A204.1 (cell line): ENCODE results near the gene SUPT3H.

Source experiments
- FAIRE-seq: peaks from 2 replicates; lab custom pipeline; 2012; peaks lifted over from hg19 to GRCh38; lab: Jason Lieb, UNC

The SUPT3H gene

GRCh38 chr6:45377554-45378333 is at the start of gene SUPT3H:
TSS of gene SUPT3H (minus strand) at chr6:45377934.
- no peak for FAIRE-seq

- no peak for FAIRE-seq
These were observed 48.5 kb upstream of the SUPT3H start for GRCh38 chr6:45426251-45426650.

DNA sequence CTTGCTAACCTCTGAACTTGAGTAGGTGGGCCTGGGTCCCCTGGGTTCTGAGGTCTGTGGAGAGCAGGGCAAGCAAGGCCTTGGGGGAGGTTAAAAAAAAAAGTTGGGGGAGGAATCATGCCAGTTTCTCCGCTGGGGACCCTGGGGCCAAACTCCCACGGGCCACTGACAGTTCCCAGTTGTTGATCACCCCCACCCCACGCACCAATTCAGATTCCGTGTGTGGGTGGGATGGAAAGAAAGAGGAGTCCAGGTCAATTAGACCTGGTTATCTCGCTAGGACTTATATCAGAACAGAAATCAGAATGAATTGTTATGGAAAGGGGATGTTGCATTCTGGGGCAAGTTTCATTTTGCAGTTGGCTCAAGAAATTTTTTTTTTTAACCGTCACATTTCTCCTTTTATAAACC is 46.7 kb upstream of the SUPT3H start:
- no peak for FAIRE-seq

DNA sequence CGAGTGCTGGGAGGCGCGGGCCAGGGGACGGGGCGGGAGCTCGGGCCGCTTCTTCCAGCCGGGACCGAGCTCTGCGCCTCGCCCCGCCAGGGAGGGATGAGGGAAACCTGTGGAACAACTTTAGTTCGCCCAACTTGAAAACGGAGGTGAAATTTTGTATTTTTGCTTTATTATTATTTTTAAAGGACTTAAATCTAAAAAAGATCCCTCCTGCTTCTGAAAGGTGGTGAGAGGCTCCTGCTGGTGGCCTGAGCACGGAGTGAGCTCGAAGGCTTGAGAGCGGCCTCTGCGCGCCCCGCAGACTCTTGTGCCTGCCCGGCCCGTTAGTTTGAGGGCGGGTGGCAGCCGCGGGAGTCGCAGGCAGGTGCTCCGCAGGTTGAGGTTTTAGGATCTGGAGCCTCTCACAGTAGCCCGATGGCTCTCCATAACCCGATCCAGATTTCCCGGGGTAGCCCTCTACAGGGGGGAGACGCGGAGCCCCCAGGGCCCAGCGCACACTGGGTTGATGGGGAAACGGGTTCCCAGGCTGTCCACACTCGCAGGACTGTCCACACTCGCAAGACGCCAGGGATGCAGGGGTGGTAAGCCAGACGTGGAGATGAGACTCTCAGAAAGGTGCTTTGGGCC is 46.2 kb upstream of the SUPT3H start:
- FAIRE-seq, result no peak

DNA sequence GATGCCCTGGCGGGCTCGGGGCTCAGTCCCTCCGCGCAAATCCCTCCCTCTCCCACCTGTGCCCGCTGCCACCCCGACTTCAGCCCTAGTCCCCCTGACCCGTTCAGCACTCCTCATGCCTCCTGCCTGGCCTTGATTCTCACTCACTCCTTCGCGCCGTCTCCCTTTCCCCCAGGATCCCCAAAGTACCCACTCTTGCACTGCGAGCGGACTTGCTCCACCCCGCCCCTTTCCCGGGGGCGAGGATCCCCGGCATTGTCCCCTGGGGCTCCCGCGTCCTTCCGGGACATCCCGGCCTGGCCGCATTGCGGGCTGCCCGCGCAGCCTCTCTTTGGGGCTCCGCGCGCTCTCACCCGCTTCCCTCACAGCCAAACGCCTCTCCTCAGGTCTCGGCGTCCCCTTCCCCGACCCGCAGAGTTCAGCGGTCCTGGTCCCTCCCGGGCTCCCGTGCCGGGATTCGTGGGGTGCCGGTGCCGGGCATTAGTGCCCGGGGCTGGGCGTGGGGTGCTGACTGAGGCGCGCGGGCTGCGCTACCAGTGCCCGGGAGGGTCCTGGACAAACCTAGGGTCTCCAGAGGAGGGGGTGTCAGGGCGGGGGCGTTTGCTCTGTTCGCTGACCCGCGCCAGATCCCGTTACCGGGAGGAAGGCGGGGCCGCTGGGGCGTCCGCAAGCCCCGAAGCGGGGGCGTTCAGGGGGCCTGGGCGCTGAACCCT is 45.5 kb upstream of the SUPT3H start:
- no peak for FAIRE-seq

DNA sequence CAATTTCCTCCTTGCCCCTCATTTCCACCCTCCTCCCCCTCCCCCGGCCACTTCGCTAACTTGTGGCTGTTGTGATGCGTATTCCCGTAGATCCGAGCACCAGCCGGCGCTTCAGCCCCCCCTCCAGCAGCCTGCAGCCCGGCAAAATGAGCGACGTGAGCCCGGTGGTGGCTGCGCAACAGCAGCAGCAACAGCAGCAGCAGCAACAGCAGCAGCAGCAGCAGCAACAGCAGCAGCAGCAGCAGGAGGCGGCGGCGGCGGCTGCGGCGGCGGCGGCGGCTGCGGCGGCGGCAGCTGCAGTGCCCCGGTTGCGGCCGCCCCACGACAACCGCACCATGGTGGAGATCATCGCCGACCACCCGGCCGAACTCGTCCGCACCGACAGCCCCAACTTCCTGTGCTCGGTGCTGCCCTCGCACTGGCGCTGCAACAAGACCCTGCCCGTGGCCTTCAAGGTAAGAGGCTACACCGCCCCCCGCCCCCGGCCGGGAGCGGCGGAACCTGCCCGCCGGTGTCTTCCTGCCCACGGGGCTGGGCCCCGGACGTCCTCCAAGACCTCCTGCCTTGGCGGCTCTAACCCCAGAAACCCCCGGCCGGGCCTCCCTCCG is 44.9 kb upstream of the SUPT3H start:
- no peak for FAIRE-seq

DNA sequence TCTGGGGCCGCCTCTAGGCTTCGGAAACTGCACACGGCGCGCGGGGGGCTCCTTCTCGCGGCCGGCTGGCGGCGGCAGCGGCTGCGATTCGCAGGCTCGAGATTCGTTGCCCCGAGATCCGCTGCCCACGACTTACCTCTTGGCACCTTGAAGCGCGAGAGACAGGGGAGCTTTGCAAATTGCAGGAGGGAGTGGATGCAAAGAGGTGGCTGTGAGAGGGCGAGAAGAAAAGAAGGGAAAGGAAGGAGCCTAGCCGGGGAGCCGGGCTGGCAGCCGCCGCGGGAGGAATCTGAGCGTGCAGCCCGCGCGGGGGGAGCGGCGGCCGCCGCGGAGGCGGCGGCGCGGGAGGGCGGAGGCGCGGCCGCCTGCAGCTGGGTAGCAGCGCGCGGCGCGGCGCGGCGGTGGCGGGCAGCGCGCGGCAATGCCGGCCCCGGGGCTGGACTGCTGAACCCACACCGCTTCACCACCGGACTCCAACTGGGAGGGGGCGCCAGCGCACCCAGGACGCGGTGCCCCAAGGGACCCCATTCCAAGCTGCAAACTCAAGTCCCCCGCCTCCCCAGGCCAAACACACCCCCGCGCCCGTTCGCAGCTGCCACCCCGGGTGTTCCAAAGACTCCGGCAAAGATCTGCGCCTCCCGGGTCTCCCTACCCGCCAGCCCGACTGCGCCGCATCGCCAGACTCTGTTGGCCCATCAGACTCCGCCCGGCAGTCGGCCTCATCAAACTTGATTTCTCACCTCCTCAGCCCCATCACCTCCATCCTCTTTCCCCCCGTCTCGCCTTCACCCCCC is 44.2 kb upstream of the SUPT3H start:
- FAIRE-seq, result no peak

DNA sequence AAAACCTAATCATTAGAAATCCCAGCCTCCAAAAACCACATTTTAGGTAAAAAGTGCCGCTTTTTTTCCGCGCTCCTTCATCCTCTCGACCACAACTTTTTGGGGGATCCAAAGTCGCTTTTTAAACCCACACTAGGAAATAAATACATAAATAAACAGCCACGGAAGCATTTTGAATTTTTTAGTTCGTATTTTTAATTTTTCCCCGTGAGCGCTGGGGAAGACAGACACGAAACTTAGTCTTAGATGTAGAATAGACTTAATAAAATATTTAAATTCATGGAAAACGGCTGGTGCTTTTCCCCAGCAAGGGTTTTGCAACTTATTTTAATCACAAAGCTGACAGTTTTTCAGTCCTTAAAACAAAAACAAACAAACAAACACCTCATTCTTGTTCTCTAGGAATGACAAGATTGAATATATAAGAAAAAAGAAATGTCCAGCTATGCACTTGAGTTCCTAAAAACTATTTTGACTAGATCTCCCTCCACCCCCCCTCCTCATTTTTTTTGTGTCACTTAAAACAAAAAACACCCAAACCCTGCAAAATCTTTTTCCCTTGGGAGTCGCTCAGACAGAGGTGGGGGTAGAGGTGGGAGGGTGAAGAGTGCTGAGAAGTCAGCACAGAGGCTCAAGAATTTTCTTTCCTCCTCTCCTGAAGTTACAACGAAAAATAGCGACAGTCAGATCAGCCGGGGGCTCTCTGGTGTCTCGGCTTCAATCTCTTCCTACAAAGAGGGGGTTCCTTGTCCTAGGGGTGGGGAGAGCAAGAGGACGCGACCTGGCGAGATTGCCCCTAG is 43.4 kb upstream of the SUPT3H start:
- FAIRE-seq, result no peak

- no peak for FAIRE-seq
These were observed 42.6 kb upstream of the SUPT3H start for GRCh38 chr6:45420083-45420908.

DNA sequence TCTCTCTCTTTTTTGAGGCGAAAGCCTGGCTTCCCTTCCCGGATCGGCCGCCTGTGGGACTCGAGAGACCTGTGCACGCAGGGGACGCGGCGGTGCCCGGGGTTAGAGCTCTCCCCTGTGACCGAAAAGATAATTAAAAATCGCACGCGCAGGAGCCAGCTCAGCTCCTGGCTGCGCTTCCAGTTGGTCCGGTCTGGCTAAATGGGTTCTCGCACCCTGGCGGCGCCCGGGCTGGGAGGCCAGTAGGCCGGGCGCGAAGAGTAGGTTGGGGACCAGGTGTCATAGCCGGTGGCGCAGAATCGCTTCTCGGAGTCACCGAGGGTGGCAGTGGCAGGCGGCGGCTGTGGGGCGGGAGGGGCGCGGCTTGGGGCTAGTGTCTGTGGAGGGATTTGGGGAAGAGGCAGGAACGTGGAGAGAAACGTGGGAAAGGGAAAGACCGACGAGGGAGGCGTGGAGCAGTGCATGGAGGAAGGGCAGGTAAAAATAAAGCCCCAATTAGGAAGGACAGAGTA is 41.9 kb upstream of the SUPT3H start:
- FAIRE-seq, result no peak

GRCh38 chr6:45417436-45417835 is 39.7 kb upstream of the SUPT3H start:
- FAIRE-seq, result no peak

- FAIRE-seq, result no peak
These were observed 39.0 kb upstream of the SUPT3H start for GRCh38 chr6:45416700-45417099.

DNA sequence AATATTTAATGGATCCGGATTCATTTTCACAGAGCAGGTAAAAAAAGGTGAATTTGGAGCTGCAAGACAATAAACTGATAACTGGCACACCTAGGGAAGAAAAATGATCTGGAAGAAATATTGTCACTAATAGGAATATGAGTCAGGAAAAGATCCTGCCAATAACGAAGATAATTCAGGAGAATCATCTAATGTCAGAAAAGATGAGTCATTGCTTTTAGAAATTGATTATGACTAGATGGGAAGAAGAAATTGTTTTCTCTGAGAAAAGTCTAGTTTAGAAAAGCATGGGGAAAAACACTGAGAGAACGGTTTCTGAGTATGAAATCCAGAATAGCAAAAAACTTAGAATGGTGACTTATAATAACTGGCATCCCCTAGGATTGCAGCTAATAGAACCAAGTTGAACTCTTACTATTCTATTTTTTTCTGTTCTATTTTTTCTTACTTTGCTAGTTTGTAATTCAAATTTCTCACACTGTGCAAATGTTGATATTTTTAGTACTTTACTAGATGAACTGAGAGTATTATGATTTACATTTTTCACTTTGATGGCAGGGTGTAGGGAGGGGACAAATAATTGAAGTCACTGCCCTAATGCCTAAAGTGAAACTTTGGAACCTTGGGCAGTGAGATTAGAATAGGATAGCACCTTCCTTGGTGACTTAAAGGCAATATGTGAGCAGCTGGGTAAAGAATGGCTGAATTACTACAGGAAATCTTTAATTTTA is 38.2 kb upstream of the SUPT3H start:
- no peak for FAIRE-seq

DNA sequence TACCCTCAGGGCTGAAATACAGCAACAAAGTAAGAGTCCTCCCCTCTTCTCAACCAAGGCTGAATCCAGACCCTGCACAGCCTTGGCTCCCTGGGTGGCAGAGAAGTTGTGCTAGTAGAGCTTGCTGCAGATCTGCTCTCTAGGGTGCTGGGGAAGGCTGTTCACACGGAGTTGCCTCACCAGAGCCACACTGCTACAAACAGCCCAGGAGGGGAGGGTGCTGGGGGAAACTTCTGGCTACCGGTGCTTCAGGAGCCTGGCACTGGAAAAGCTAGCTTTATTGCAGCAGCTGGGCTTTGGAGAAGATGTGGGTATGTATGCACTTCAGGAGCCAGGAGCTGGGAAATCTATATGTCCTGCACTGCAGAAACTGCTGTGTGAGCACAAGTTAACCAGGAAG is 37.6 kb upstream of the SUPT3H start:
- FAIRE-seq, result no peak

- FAIRE-seq, result no peak
These were observed 34.2 kb upstream of the SUPT3H start for GRCh38 chr6:45411959-45412358.

- no peak for FAIRE-seq
These were observed 22.3 kb upstream of the SUPT3H start for GRCh38 chr6:45400021-45400420.

DNA sequence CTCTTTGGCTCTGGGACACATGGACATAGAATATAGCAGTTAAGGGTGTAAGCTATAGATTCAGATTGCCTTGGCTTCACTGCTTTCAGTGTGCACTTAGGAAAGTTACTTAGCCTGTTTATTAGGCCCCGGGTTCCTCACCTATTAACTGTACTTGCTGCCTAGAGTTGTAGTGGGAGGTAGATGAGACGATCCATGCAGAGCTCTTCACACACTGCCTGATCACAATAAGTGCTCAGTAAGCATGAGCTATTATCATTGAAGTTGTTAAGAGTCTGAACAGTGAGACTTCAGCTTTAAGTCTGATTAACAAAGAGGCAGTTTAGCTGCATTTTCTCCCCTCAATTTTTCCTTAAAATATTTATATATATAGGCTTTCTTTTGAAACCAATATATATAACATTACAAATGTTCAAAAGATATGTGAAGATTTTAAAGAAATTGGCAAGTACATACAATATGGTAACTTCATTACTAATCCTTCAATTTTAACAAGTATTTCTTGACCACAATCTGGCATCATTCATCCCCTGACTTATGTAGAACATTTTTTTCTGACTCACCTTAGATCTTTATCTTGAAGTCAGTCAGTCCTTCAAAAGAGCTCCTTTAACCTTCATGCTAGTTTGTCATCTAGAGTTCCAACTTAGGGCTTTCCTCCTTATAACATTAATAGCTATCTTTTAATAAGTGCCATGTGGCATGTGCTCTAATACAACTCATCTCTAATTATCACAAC is 20.5 kb upstream of the SUPT3H start:
- no peak for FAIRE-seq

GRCh38 chr6:45394586-45395095 is 16.9 kb upstream of the SUPT3H start:
- no peak for FAIRE-seq

DNA sequence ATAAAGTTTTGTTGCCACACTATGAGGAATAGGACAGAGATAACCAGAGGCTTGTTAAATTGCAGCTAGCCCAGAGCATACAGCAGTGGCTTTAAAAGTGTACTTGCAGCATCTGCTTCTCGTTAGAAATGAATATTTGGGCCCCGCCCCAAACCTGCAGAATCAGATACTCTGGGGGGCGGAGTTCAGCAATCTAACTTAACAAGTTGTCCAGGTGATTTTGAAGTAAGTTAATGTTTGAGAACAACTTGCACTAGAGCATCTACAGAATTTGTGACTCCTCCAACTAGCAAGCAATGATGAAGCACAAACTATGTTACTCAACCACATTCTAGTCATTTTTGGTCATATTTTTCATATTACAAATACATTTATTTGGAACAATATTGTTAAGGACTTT is 10.6 kb upstream of the SUPT3H start:
- FAIRE-seq, result no peak
